GM21367 (cell line): Measurements from ENCODE around the gene EFR3B.
"Not testable (repeated sequence)": the region's sequence is repeated elsewhere in the genome, so short reads cannot be mapped to it uniquely, and the experiment has no call there.

ENCODE experiments used
- ATAC-seq: cut with Tn5 transposase; IDR thresholded peaks from one replicate; pipeline ENCODE4 v1.9.1; 2021; ENCODE audit not compliant: unreplicated experiment

The EFR3B gene

GRCh38 chr2:25072606-25073005, 30.7 kb downstream of the EFR3B start:
- no peak for ATAC-seq

DNA sequence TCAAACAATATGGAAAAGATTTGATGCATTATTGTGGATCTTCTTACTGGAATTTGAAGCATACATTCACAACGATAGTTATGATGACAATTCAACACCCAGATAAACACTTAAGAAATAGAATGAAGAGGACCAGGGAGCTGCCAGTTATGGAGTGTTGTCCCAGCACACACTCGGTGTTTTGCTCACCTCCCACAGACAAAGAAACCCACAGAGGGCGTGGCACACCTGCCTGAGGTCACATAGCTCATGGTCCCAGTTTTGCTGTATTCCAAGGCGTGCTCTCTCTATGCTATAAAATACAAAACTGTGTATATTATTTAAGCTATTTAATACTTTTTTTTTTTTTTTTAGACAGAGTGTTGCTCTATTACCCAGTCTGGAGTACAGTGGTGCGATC, 31.1 kb downstream of the EFR3B start:
- ATAC-seq, result no peak

DNA sequence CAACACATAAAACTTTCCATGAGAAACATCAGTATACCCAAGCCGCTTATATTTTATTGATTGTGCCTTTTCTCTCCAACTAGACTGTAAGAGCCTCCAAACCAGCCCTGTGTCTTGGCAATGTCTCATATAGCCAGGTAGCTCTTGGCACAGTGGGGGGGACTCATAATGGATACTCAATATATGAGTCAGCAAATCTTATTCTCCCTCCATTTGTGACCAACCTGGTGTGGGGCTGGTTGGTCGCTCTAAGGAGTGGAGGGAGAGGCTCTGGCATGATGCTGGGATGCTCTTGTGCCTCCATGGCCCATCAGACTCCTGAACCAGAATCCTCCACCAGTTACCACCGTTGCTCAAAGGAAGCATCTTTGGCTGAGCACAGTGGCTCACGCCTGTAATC, 32.0 kb downstream of the EFR3B start:
- ATAC-seq, result no peak

DNA sequence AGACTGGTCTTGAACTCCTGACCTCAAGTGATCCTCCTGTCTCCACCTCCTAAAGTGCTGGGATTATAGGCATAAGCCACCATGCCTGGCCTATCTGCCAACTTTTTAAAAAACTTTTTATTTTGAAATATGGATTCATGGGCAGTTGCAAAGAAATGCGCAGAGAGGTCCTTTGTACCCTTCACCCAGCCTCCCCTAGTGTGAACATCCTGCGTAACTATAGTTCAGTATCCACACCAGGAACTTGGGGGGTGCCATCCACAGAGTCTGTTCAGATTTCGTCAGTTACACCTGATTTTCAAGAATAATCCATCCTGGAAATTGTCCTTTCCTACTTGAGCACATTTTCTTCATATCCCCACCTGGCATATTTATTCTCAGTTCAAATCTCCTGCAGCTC, 33.0 kb downstream of the EFR3B start:
- no peak for ATAC-seq

DNA sequence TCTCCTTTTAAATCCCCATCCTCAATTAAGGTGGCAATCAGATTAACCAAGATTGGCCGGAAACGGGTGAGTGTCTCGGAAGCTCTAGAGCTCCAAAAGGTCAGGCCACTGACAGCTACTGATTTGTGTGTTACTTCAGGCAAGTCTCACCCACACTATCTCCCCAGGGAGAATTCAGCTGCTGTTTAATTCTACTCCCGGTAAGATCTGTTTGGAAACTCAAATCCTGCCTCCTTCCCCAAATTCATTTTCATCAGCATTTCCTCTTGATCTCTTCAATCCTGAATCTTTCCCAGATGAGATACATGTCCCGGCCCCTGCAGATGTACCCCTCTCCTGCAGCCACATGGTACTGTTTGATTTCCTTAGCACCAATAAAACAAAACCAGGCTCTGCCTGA, 34.9 kb downstream of the EFR3B start:
- ATAC-seq, result no peak

GRCh38 chr2:25077789-25078169, 35.9 kb downstream of the EFR3B start:
- no peak for ATAC-seq

DNA sequence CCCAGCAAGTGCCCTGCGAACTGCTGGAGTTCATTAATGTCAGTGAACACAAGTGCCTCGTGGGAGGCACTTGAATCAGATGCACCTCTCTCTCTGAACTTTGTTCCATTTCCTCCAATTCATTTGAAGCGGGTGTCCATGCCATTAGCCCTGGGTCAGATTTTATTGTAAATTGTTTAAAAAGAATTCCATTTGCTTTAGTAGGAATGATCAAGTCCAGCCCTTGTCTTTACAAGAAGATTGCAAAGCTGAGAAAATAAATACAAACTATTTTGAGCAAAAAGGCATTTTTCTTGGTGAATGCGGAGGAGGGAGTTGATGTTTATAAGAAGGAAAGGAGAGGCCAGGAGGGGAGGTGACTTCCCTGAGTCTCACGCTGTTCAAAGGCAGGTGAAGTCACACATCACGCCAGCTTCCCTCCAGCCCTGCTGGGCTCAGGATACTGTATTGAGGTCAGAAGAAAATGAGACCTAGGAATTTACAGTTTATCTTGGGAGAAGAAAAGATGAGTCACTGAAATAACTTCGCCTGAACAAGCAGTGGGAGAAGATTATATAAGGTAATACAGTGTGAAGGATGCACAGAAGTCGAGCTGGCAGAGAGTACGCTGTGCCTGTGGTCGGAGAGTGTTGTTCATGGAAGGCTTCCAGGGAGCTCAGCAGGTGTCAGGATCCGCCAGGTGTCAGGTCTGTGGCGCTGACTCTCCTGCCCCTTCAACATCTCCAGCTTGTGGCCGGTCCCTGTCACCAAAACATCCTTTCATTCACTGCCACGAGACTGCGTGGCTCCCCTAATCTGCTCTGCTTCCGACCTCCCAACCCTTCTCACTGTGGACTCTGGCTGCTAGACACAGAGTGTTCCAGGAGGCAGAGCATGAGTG, 36.5 kb downstream of the EFR3B start:
- ATAC-seq, result no peak

GRCh38 chr2:25079050-25079635, 37.3 kb downstream of the EFR3B start:
- ATAC-seq, result no peak

DNA sequence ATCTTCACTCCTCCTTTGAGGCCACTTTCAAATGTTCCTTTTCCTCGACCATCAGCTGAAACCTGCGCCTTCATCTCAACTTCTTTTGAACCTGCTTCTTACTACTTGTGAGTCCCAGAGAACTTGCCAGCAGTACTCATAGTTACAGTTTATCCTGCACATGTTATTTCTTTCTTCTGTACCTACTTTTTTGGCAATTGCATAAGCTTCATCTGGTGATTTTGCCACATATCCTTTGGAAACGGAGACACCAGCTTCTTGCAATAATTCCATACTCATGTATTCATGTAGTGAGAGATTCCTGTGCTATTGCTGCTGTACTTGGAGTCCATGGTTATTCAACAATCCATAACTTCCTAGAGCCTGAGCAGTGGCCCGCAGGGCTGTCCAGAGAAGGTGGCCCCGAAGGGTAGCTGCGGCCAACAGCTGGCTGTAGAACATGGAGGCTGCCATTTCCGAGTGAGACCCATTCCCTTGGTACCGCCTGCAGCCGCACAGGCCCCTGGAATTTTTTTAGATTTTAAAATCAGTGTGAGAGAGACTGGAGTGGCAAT, 39.4 kb downstream of the EFR3B start:
- no peak for ATAC-seq

DNA sequence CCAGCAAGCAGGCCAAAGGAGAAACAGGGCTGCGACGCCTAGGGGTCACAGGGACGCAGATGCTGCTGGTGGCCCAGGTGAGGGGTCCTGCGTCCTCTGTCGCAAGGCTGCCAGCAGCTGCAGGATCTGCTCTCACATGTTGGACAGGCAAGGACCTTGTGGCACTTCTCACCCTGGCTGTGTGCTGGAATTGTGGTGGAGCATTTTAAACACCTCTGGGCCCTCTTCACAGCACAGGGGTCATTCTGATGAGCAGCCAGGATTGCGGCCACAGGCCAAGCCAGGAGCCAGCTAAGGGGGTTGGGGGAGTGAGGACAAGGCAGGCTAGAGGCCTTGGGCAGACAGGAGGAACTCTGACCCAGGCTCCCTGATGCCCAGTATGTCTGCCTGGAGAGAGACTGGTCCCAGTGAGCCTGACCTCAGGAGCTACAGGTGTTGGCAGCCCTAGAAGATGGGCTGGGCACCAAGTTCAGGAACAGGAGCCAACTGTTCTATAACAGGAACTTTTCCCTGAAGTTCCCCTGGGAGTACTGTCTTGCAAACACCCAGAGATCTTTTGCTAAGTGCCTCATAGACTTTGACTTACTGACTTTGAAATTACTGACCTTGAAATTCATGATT, 40.2 kb downstream of the EFR3B start:
- ATAC-seq, result no peak

DNA sequence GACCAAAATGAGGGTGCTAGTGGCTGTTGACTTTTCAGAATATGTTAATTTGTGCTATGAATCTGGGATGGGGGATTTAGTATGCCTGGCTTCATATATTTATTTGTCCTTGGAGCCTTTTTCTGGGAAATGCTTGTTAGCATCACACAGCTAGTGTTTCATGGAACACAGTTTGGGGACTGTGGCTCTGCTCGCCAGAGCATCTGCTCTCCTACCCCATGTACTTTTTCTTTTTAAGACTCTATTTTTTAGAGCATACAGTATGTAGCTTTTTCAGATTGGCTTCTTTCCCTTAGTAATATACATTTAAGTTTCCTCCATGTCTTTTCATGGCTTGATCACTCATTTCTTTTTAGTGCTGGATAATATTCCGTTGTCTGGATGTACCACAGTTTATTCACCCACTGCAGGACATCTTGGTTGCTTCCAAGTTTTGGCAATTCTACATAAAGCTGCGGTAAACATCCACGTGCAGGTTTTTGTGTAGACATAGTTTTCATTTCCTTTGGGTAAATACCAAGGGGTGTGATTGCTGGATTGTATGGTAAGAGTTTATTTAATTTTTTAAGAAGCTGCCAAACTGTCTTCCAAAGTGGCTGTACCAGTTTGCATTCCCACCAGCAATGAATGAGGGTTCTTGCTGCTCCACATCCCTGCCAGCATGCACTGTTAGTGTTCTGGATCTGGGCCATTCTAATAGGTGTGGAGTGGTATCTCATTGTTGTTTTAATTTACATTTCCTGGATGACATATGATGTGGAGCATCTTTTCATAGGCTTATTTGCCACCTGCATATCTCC, 44.1 kb downstream of the EFR3B start:
- ATAC-seq, result no peak

- ATAC-seq, result no peak
Observed at GRCh38 chr2:25088817-25089516, 47.1 kb downstream of the EFR3B start.

- no peak for ATAC-seq
Observed at GRCh38 chr2:25089605-25090315, 47.9 kb downstream of the EFR3B start.

- ATAC-seq, result no peak
Observed at GRCh38 chr2:25090801-25091200, 48.9 kb downstream of the EFR3B start.

GRCh38 chr2:25091265-25091664, 49.4 kb downstream of the EFR3B start:
- no peak for ATAC-seq

- ATAC-seq, result no peak
Observed at GRCh38 chr2:25098056-25098455, 56.2 kb downstream of the EFR3B start.

GRCh38 chr2:25098670-25099486, 57.0 kb downstream of the EFR3B start:
- ATAC-seq, result no peak

GRCh38 chr2:25102352-25102751, 60.5 kb downstream of the EFR3B start:
- not testable (repeated sequence) for ATAC-seq

GRCh38 chr2:25103287-25103871, 61.5 kb downstream of the EFR3B start:
- ATAC-seq, result no peak
